ENCODE results near the gene OPA1.

OPA1 gene

GRCh38 chr3:193731656-193732055 lies 138.6 kb downstream of the OPA1 start:
- TF ChIP-seq CTCF (IDR thresholded peaks at IDR 0.05; ENCODE audit: borderline replicate concordance, control extremely low read depth, extremely low read depth, insufficient read depth, missing control alignments) = no peak
- in situ Hi-C loops (cut with MboI; ENCODE audit: low sequenced_read_pairs, unreplicated experiment) = no loop called here
- no peak for DNase-seq (ENCODE audit: low spot score)

- in situ Hi-C loops (cut with MboI; ENCODE audit: low sequenced_read_pairs, unreplicated experiment) = no loop called here
- no peak for DNase-seq (ENCODE audit: low spot score)
These were observed 139.4 kb downstream of the OPA1 start for GRCh38 chr3:193732391-193732790.

GRCh38 chr3:193732827-193733226 lies 139.8 kb downstream of the OPA1 start:
- TF ChIP-seq CTCF (IDR thresholded peaks at IDR 0.05; ENCODE audit: borderline replicate concordance, control extremely low read depth, extremely low read depth, insufficient read depth, missing control alignments) = no peak
- in situ Hi-C loops (cut with MboI; ENCODE audit: low sequenced_read_pairs, unreplicated experiment) = no loop called here
- DNase-seq (ENCODE audit: low spot score) = no peak

More at GRCh38 chr3:193732391-193732790, 139.4 kb downstream of the OPA1 start:
- no peak for TF ChIP-seq CTCF (IDR thresholded peaks at IDR 0.05; ENCODE audit: borderline replicate concordance, control extremely low read depth, extremely low read depth, insufficient read depth, missing control alignments)

GRCh38 chr3:193734737-193735366 lies 141.8 kb downstream of the OPA1 start:
- in situ Hi-C loops (cut with MboI; ENCODE audit: low sequenced_read_pairs, unreplicated experiment) = no loop called here
- TF ChIP-seq CTCF (IDR thresholded peaks at IDR 0.05; ENCODE audit: borderline replicate concordance, control extremely low read depth, extremely low read depth, insufficient read depth, missing control alignments) = no peak
- no peak for DNase-seq (ENCODE audit: low spot score)

- DNase-seq (ENCODE audit: low spot score) = no peak
- in situ Hi-C loops (cut with MboI; ENCODE audit: low sequenced_read_pairs, unreplicated experiment) = no loop called here
- no peak for TF ChIP-seq CTCF (IDR thresholded peaks at IDR 0.05; ENCODE audit: borderline replicate concordance, control extremely low read depth, extremely low read depth, insufficient read depth, missing control alignments)
These were observed 142.8 kb downstream of the OPA1 start for GRCh38 chr3:193735850-193736249.

GRCh38 chr3:193736616-193737015 lies 143.6 kb downstream of the OPA1 start:
- no peak for DNase-seq (ENCODE audit: low spot score)
- in situ Hi-C loops (cut with MboI; ENCODE audit: low sequenced_read_pairs, unreplicated experiment) = no loop called here
- TF ChIP-seq CTCF (IDR thresholded peaks at IDR 0.05; ENCODE audit: borderline replicate concordance, control extremely low read depth, extremely low read depth, insufficient read depth, missing control alignments) = no peak
